Fibroblast of upper back skin (primary cell): ENCODE measurements around the gene PHOX2B.

Experiments
- DNase-seq: peaks from one replicate; pipeline ENCODE4 v3.0.0-alpha.2; 2013

The PHOX2B gene

DNA sequence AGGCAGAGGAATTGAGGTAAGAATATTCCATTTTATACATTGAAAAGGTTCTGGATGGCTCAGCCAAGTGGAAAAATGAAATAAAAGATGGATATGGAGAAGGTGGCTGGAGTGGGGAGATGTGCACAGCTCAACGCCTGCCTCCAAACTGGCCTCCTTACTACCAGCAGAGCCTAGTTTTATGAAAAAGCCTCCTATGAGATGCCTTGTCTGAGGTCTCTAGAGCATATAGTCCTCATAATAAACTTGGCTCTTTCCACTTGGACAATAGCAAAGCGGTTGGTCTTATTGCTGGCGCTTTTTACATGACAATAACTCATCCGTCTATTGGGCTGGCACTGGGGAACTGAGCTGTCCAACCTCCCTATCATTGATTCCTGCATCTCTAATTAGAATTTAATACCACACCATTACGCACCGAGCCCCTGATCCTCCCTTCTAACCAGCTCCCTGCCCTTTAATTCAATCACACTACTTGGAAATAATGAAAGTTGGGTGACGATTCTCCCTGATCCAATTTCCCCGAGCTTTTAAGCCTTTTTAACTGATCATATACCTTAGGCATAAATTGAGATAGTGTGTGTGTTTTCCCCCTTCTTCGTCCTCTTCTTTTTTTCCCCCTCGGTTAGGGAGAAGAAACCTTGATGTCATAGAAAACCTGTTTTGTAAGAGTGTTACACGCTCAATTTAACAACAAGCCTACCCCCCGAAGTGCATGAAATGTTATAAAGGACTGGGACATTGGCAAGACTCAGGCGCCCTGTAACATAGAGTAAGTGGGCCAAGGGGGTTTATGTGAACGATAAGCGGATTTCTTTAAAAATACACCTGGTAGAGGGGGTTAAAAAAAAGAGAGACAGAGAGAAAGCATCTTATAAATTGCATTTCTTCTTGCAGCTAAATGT lies at the start of gene PHOX2B:
Gene PHOX2B, minus strand, starts transcription at position 155 of the 905 bp plus-strand sequence. Its CDS starts 115 bp downstream, at position 40.
- DNase-seq: no peak

DNA sequence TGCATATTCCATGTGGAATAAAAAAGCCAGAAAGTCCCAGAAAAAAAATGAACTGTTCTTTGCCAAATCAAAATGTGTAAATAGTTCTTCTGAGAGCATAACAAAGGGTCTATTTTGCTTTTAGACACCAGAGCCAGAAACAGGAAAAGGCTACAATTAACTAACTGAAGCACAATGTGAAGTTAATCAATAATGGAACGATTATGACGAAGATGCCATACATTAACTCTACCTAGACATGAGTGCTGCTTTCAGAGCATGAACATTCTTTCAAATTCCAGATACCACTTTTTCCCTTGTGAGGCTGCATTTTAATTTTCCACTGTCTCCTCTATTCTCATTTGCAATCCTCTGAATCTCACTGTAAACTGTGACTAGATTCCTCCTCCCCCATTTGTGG lies 48.7 kb upstream of the PHOX2B start:
- DNase-seq: no peak

DNA sequence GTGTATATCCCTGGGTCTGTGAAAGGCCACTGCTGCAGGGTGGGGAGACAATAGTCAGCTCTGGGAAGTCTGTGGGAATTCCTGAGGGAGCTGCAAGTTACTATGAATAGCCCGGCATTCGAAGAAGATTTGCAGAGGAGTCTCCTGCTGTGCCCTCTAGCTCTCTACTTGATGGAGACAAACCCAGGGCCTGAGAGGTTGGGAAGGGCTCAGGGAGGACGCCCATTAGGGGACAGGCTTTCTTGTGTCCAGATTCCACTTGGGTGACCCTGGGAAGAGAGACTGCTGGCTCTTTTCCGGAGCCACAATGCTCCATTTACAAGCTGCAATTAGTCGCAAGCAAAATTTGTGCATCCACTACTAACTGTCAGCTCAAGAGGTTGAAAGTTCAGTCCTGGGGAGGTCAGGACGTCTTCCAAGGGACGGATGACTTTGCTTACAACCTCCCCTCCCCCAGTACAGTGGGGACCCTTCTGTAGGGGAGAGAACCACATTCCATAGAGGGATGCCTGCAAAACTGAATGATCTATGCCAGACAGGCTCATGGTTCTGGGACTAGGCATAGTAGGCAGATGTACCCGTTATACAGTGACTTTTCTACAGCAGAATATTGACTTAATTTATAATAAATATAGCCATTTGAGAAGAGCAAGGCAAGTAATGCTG lies 48.2 kb upstream of the PHOX2B start:
- no peak for DNase-seq

DNA sequence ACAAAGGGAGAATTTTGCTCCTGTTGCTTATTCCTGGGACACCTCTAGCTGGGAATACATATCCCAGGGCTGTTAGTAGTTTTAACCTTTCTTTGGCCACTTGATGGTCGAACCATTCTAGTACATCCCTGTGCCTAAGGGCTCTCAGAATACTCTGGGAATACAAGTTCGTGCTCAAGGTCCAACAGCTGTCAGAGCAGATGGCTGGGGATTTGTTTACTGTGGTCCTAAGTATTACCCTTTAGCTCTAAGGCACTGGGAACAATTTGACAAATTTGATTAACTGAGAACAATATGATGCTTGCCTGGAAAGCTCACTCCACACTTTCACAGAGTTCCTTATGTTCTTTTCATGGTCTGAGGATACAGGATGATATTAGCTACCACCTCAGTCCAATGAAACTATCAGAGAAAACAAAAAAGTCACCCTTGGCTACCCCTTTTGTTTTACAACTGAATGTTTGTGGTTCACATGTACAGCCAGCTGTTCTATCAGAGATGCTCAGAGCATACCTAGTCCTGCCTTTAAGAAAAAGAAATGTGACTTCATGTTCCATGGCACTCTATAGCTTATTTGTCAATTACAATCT lies 47.4 kb upstream of the PHOX2B start:
- no peak for DNase-seq

DNA sequence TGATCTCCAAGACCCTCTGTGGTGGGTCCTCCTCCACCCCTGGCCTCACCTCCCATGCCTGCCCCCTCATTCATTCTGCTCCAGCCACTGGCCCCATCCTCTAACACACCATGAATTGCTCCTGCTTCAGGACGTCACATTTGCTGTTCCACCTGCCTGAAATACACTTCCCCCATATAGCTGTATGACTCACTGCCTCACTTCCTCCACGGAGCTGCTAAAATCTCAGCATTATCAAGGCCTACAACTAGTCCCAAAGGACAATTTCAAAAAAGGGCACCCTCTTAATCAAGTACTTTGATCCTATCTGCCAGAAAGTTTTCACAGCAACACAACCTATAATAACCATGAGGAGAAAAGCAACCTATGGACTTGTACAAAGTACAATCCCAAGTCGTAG lies 43.6 kb upstream of the PHOX2B start:
- DNase-seq: no peak

DNA sequence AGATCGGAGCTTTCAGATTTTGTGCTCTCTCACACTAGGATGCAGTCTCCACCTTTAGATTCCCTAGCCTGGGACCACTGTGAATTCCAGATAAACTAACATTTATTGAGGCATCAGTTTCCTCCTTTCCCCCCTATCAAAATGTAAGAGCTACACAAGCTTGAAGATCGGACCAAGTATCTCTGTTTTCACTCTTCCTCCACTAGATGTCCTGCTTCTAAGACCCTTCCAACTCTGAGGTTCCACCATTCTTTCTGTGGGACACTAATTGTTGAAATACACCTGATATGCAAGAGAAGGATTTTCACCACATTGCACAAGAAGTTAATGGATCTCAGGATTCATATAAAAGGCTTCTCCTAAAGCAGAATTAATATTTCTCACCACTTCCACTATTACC lies 43.0 kb upstream of the PHOX2B start:
- DNase-seq: no peak

DNA sequence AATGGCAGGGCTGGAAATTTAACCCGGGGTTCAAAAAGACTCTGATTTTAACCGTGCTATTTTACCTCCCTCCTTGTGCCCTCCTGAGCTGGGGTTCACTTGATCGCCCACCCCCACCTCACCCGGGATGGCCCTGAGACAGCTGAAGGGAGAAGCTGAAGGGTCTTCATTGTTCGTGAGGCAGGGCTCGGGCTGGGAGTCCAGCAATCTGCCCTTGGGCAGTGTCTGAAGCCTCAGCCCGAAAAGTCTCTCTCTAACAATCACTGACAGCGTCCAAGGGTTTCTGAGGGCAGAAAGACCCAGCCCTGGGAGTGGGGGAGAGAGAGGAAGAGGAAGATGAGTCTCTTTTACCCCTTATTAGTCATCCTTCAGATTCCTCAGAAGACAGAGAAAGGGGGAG lies 39.4 kb upstream of the PHOX2B start:
- no peak for DNase-seq

DNA sequence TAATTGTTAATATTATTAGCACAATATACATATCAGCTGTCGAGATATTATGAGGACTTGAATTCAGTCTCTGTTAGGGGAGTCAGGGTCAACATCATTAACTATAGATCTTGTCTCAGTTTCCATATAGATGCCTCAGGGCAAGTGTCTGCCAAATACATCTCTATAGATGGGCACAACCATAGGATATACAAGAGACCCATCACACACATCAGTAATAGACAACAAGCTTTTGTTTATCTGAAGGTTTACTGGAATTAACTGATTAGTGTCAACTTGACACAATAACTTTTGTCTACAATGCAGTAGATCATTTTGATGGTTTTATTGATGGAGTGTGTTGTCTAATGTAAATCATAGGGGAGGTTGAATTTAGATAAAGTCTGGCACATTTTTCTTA lies 37.1 kb upstream of the PHOX2B start:
- DNase-seq: no peak

DNA sequence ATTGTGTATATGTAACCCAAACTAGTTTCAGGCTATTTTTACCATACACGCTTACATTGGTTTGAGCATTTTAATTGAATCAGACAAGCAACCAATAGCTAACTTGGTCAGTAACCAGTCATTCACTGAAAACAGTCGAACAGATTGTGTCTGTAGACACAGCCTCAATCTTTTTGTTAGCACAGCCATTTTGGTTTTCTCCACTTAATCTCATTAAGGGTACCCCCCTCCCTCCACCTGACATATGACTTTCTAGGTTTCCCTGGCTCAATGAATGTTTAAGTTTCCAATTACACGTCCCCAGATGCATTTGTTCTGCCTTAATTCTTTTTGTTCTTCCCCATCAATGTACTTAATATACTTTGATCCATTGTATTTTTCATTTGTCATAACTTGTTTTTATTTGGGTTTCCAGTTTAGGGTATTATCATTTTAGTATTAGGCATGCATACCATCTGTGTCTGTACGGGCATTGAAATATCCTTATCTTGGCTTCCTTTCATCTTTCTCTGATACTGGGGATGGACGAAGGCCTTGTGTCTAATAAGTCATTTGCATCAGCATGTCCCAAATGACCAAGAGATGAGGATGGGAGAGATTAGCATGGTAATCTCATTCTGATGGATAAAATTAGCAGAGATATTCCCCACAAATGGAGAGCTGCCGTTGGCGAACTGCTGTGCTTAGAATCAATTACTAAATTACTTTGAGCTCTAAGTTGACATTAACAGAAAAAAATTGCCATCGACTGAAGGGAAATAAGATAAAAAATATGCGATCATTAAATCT lies 35.9 kb upstream of the PHOX2B start:
- DNase-seq: no peak

DNA sequence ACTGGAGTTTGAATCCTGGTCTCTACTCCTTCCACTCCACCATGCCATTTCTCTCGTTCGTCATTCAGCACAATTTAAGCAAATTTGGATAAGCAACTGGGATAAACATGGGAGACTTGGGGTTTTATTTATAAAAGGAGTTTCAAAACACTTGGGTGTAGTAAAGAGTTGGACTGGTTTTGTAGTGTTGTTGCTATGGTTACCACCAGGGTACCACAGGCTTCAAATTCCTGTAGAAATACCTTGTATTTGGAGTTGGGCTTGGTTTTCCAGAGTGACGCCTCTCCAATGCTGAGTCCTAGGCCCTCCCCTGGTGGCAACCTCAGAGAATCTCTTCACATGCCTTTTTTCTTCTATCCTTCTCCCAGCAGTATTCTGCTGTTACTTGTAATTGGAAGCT lies 27.9 kb upstream of the PHOX2B start:
- DNase-seq: no peak

DNA sequence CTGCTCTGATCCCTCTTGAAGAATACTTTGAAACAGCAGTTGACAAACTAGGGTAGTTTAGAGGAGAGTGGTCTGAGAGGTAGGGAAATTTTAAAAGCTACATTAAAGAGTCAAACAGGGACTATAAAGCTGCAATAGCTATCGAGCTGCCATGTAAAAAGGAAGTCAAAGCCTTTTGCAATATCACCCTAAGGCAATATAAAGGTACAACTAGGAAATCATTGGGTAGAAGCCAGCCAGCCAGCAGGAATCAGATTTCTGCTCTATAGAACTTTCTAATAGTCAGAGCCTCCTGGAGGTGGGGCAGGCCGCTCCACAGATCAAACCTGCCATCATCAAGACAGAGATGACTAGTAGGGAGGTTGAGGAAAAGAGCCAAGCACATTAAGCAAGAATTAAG lies 15.2 kb upstream of the PHOX2B start:
- no peak for DNase-seq

DNA sequence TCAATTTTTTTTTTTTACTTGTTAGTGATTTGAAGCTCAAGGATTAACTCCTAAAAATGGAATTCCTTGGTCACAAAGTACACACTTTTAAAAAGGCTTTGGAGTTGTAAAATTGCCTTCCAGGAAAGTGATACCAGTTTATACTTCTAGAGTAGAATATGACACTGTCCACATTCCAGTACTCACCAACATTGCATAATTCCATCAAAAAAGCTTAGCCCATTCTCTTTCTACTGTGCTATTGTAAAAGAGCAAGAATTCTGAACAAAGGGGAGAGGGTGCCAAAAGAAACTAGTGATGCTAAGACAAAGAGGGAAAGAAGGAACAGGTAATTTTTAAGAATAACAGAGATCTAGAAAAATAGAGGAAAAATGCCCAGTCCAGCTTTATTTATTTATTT lies 10.4 kb upstream of the PHOX2B start:
- DNase-seq: no peak

DNA sequence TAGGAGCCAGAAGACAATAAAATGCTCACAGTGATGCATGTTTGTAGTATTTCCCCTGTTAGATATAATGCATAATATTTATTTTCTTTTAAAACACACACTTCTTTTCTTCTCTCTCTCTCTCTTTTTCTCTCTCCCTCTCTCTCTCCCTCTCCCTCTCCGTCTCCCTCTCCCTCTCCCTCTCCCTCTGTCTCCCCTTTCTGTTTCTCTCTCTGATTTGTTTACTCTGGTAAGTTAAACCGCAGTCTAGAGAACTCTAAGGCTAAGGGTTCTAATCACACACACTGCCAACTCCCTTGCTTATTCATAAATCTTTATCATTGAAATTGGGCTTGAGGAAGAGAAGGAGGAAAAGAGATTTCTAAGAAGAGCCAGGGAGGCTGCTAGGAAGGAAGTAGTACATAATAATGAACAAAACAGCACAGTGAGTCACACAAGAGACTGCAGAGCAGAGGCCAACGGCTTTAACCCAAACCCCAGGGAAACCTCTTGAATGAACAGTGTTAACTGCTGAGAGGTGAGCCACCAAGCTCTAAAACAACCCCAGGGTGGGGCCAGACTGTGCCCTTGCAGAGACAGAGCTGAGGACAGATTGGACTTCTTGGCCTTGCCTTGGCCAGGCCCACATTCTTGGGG lies 9.1 kb upstream of the PHOX2B start:
- no peak for DNase-seq

DNA sequence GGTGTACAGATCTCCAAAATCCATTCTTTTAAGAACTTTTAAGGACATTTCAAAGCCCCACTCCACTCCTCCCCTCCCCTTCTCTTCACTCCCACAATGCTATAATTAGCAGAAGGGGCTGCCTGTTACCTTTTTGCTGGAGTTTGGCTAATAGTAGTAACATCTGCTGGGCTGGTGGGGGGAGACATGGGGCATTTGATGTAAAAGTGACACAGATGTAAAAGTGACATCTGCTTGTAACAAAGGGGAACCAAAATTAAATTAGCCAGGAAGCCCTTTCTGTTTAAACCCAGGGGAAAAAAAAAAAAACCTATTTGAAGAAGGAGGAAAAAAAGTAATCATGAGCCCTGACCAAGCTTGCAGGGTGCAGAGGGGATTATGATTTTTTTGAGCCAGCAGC lies 5.4 kb upstream of the PHOX2B start:
- DNase-seq: no peak

DNA sequence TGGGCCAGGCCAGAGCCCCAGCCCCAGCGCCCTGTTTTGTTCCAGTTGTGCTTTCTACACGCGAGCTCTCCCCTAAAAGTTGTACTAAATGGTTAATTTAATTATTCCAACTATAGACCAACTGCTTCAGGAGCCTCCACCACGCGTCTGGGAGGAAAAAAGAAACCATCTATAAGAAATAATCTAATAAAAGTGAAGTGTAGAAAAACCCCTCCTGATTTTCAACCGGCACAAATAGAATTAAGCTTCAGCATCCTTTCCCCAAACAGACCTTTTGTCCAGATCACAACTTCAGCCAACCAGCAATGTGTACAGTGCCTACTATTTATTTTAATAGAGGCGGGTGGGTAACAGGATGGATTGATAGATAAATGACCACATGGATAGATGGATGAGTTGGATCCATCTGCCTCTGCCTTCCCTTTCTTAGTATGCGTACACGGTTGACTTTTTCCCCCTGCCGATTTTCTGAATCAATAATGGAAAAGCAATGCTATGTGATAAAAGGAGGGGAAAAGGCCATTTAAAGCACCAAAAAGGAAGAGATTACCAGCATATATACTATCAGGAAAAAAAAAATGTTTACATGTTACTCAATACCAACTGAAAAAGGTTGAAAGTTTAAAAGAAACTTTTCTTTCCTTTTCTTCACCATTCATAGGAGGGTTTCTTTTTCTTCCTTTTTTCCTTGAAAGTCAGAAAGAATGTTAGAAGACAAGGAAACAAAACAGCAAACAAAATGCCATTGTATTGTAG lies 3.7 kb upstream of the PHOX2B start:
- no peak for DNase-seq

DNA sequence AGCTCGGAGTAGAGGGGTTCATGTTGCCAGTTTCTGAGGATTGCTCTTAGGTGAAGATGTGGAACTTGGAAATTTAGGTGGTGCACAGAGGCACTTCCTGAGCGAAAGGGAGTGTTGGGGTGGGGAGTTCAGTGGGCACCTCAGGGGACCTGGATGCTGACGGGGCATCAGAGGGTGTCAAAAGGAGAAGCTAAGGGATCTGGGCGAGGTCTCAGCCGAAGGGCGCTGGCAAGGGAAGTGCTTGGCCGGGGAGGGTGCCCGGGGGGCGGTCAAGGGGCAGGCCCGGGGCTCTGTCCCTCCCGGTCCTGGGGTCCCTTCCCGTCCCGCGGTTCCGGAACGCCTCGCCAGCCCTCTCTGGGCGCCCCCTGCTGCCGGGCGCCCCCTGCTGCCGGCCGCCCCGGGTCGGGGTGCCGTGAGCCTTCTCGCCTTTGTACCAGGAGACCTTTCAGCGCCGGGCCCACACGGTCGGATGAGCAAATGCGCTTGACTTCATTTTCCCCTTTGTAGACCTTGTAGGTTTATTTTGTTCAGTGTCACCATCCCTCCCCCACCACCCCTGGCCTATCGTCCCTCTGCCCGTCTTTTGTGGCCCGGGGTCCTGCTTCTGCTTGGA lies 3.0 kb upstream of the PHOX2B start:
- no peak for DNase-seq

DNA sequence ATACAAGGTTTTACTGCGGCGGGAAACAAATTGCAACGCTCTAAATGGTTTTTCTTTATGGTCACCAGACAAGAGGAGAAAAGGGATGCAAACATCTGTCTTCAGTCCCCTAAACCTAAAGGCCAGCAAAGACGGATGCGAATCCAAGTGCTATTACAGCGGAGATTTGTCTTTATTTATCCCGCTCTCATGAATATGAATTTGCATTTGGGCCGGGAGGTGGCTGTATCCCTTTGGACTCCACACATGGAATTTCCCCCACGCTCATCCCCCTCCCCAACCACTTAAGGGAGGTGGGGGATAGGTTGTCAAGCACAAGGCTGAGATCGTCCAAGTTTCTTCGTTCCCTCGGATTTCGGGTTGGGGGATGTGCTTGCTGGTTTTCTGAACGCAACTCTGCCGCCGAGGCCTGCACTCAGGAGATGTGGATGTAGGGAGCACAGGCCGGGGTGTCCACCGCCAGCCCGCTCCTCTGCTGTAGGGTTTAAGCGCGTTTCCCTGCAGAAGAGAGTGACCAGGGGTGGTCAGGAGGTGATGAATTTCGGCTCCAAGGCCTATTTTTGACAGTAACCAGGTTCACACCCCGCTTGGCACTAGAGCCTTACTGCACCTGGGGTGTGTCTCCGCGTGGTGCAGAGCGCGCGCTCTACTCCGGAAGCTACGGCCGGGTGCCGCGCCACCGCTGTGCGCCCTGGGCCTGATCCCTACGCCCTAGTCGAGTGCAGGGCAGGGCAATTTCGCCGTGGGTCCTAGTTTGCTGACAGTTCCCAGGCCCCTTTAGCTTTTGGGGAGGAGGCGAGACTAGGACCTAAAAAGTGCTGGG lies 2.3 kb upstream of the PHOX2B start:
- DNase-seq: no peak

DNA sequence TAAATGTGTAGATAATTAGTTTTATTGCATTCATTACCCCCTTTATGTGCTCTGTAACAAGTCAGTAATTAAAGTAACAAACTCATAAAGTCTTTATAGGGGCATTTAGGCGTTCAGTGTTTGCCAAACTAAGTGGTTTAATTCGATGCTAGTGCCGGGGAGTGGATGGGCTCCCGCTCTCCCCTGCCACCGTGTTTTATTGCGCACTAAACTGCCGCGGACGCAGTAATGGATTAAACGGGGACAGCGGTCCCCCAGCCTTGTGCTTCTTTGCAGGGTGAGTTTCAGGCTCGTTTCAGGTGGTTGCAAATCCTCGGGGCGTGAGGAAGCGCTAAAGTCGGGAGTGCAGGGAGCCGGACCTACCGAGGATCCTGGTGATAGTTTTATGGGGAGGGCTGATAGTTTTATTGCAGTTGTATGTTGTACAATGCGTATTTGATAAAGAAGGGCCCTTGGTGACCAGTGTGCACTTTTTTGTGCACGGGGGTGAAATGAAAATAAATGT lies 1.6 kb upstream of the PHOX2B start:
- no peak for DNase-seq

DNA sequence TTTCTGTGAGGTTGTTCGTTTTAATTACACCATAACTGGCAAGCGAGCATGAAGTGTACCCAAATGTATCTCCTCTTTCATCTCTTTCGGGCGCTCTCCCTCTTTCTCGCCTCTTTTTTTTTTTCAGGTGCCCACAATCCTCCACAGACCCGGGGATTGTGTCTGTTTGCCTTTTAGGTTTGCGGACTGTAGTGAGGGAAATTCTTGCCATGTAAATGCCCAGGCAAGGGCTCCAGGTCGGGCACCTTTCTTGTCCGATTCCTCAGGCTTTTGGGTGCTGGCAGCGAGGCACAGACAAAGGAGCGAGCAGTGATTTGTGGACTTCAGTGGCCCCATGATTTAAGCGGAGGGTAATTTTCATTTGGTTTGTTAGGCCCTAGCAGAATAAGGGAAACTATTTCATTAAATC lies 1.1 kb upstream of the PHOX2B start:
- DNase-seq: no peak

DNA sequence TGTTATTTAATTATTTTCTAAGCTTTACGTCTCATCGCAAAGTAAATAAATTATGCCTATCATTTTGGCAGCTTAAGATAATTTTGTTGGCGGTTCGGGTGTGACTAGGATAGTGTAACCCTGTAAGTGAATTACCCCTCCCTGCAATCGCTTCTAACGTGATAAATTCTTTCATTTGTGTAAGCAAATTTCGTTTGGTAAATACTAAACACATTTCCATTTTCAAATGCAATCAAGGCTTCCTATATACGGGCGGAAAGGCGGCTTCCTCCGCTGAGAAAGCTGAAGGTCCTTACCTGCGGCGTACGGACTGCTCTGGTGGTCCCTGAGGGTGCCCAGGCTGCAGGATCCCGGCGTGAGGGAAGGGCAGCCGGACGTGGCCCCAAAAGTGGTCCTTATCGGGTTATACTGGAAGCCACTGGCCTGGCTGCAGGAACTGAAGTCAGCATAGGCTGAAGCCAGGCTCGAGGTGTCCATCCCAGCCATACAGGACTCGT lies 403 bp downstream of the PHOX2B start:
- no peak for DNase-seq
